Right lobe of liver (tissue), 4 donors: ENCODE measurements around the gene FMO3.

Experiments used
- CTCF ChIP-seq, 4 donors: fragments of 200-600 bp in 3 of 4; fragments of 450-650 bp in 1 of 4; IDR thresholded peaks; one replicate each; pipeline versions ENCODE4 v1.5.1 to v1.8.0; 2016 to 2022; ENCODE audit warnings: antibody characterized with exemption in 4 of 4, mild to moderate bottlenecking in 2 of 4
- POLR2A ChIP-seq: fragments of 450-650 bp; IDR thresholded peaks from one replicate; pipeline ENCODE4 v1.6.1; 2017; ENCODE audit warnings: antibody characterized with exemption, mild to moderate bottlenecking
- donor health status: DM: no; HTN: no; CAD: no.
- donor health status: DM: no; HTN: no; CAD: no.
- donor health status: DM: no; HTN: yes; CAD: no.

- TF ChIP-seq CTCF (IDR thresholded peaks at IDR 0.05): no peak
- no peak for TF ChIP-seq POLR2A
These were observed 32.2 kb downstream of the FMO3 start for GRCh38 chr1:171122893-171123292.
